Astrocyte of the hippocampus (primary cell): ENCODE data around the gene NSG1.

Experiments
- DNase-seq: peaks from one replicate; pipeline ENCODE4 v3.0.0; 2011; ENCODE audit warnings: low read depth, low spot score

The NSG1 gene

DNA sequence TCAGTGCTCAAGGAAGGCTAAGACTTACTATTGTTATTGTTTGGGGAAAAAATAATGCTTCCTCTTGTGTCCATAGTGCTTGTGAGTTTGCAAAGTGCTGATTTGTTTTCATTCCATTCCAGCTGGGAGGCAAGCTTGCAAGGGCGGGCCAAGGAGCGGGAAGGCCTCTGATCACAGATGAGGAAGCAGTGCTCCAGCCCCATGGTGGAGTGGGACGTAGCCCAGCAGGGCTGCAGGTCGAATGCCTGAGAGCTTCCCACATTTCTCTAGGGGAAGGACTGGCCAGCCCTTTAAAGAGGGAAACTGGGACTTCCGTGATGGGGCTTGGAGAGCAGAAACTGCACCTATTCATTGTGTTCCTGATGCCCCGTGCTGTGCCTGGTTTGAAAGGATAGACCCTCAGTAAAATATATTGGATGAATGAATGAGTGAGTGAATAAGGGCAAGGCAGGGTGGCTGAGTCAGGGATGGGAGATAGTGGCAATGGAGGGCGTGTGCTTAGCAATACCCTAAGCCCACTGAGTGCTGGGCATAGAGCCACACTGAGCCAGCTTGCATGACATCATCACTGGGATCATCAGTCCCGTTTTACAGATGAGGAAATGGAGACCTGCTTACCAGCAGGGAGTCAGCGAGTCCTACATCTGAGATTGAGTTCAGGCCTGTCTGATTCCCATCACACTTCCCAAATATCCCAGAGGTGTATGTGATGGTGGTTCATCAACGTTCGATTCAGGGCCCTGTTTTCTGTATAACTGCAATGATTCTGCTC is 17.9 kb upstream of the NSG1 start:
- no peak for DNase-seq

DNA sequence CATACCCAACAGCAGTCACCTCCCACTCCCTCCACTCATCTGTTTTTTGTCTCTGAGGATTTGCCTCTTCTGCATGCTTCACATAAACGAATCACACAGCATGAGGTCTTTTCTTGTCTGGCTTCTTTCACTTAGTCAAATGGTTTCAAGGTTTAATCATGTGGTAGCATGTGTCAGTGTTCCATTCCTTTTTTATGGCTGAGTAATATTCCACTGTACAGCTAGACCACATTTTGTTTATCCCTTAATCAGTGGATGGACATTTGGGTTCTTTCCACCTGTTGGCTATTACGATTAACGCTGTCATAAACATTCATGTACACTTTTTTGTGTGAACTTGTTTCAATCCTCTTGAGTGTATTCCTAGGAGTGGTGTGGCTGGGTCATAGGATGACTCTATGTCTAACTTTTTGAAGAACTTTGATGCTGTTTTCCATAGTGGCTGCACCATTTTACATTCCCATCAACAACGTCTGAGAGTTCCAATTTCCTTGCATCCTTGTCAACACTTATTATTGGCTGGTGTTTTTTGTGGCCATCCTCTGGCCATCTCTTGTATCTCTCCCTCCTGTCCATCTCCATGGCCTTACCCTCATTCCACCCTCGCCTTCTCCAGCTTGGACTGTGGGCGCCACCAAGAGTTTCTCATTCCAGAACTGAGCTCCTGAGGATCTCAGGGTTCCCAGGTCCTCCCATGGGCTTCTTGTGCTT is 12.4 kb upstream of the NSG1 start:
- DNase-seq, result no peak

DNA sequence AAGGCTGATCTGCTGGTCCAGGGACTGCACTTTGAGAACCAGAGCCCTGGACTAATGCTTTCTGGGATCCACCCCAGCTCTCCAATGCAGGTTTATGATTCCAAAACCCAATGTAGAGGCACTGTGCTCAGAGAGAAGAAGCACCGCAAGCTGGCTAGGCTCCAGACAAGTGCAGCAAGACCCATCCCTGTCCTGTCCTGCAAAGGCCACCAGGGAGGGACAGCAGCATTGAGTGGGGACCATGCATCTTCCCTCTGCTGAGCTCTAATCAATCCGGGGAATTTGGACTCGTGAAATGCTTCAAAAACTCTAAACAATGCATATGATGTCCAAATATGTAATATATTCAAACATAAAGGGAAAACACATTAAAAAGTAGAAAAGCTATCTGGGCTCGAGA is 10.8 kb upstream of the NSG1 start:
- DNase-seq, result no peak

DNA sequence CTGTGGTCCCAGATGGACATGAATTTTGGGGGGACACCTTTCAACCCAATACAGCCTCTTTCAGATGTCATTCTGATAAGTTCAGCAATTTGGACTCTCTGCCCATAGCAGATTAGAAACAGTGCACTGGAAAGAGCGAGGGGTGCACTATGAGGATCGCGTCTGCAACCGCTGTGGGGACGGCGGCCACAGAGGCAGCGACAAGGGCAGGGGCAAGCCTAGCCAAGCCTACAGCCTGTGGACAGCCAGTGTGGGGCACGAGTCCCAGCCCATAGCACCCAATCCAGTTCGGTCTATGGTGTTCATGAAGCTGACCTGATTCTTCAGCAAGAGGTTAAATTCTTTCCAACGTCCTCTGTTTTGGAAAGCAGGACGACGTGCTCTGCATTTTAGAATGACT is 9.7 kb upstream of the NSG1 start:
- no peak for DNase-seq

DNA sequence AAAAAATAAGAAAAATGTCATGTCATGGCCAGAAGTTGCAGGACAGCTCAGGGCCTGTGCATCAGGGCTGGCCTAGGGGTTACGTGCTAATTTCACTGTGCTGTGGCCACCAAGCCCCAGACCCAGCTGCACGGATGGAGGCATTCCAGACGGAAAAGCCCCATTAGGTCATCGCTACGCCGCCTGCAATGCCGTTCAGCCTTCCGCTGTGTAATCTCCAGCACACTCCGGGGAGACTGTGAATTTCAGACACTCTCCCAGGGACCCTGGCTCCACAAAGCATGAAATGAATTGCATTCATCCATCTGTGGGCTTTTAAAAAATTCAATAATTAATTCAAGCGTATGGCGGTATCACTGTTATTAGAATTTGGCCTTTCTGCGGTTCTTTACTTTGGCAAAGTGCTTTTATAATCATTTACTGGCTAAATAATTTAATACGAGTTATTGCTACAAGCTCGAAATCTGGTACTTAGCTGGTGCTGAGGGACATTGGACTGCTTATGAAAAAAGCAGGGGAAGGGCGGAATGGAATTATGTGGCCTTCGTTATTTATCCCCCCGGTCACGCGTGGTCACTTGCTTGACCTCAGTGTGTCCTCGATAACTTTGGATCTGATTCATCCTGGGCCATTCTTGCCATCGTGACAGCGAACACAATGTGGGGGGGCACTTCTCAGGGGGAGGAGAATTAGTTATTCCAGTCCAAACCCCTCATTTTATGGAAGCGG is 9.0 kb upstream of the NSG1 start:
- DNase-seq, result no peak

DNA sequence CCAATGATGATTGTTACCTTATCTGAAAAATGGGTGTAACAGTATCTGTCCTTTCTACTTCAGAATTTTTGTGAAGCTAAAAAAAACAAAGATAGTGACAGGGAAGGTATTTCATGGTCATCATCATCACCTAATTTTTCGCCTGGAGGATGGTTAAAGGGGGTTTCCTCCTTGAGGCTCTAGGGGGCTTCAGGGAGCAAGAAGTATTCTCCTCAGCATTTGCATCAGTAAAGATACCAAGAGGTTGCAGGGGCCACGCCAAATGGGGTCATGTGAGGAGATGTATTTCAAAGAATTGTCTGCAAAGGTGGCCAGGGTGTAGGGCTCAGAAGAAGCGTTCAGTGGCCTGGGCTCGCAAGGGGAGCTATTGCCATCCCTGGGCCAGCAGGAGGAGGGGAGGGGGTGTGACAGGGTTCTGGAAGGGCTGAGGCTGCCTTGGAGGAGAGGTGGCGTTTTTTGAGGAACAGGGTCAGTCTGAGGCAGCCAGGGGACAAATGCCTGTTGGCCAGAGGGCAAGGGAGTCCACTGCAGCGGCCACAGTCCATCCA is 7.3 kb upstream of the NSG1 start:
- no peak for DNase-seq

DNA sequence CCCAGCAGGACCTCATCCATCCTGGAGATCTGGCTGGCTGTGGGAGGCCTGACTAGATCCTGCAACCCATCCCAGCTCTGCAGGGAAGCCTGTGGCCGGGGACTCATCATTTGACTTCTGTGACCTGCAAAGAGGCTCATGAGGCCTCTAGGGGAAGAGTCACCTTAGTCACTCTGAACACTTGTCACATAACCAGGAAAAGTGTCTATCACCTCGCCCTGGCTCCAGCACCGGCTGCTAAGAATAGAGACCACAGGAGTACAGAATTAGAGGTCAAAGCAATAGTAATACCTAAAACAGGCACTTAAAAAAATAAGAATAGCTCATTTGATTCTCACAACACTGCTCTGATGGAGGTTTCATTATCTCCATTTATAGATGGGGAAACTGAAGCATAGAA is 3.8 kb upstream of the NSG1 start:
- no peak for DNase-seq

DNA sequence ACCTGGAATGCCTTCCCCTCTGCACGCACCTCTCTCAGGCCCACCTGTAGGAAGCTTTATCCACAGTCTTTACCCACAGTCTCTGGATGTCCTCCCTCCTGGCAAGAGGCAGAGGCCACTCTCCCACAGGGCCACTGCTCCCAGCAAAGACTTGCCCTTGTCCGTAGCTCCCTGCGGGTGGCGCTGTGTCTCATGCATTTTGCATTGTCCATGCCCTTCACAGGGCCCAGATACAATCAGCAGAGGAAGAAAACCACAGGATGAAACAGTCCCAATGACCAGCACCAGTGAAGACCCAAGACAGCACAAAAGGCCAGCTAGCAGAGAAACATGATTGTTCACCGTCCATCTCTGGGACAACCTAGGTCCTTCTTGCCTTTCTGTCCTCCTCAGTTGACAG is 2.1 kb upstream of the NSG1 start:
- peak; percentile 25 for DNase-seq

DNA sequence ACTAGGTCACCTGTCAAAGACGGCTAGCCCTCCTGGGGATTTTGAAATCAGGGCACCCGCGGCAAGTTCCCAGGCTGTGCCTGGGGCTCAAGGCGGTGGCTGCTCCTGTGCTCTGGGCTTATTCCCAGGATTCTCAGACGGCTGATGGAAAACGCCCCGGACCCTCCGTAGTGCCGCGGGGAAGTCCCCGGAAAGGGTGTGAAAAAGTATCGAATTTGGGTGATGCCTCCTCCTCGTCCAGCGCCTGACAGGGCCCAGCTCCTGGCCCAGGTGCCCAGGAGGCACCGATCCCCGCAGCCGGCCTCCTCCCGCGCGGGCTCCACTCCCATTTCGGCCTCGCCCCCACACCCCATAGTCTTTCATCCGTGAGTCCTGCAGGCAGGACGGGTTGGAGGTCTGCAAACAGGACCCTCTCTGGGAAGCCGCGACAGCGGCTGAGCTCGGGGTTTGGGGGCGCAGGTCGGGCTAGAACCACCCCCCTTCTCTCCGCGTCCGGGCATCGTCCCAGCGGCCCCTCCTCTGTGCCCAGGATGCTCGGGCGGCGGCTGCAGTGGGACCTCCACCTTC is 1.1 kb upstream of the NSG1 start:
- DNase-seq, result no peak

DNA sequence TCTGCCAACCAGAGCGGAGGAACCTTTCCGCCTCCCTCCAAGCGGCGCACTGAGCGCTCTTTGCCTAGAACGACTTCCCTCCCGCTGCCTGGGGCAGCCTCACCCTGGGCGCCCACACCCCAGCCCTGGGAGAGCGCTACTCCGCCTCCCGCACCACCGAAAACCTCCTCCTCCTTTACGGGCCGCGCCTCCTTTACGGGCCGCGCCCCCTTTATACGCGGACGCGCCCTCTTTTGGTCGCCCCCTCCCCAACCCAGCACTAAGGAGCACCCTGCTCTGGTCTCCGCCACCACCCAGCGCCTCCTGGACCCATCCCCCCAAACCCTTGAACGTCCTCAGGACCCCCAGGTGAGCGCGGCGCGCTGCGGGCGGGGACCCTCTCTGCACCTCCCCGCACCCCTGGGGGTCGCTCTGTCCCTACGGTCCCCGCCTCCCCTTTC is 586 bp upstream of the NSG1 start:
- DNase-seq, result peak; percentile 48

DNA sequence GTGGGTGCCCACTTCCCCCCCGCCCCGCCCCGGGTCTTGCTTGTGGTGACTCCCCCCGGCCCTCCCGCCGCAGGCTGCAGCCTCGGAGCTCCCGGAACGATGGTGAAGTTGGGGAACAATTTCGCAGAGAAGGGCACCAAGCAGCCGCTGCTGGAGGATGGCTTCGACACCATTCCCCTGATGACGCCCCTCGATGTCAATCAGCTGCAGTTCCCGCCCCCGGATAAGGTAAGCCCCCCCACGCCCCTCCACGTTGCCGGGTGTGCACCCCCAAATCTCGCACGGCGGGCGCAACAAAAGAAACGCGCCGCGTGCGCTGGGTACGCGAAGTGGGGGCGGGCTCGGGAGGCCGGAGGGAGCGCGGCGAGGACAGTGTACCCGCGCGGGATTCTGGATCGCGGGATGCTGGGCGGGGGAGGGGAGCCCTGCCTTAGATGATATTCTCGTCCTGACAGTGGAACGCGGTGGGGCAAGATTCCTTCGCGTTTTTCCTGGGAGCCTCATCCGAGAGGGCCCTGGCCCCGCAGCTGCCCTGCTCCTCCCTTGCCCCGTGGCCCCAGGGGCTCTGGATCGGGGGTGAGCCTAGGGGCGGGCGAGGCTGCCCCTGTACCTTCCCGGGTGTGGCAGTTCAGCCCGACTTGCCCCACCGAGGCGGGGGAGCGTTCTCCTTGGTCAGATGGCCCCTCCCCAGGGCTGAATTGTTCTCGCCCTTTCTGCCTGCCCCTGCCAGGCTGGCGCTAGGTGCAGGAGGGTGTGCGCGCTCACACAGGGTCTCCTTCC is 819 bp downstream of the NSG1 start:
- DNase-seq, result peak; percentile 41

DNA sequence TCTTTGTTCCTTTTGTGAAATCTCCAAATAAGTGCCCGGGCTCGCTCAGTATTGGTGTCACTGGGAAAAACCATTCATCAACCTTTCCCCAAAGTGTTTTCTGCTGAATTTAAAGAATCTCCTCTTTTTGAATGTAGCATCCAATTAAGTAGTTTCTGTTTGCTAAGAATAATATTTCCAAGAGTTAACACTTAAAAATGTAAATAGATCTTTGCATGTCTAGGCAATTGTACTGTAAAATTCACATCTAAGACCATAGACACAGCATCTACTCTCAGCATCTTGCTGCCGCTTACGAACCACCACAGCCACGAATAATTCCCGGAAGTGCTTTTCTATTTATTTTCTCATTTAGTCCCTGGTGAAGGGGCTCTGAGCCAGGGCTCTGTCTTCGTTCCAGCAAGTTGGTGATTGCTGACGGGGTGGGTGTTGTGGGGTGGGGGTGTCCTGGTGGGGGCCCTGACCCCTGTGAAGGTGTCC is 1.4 kb downstream of the NSG1 start:
- DNase-seq, result no peak

DNA sequence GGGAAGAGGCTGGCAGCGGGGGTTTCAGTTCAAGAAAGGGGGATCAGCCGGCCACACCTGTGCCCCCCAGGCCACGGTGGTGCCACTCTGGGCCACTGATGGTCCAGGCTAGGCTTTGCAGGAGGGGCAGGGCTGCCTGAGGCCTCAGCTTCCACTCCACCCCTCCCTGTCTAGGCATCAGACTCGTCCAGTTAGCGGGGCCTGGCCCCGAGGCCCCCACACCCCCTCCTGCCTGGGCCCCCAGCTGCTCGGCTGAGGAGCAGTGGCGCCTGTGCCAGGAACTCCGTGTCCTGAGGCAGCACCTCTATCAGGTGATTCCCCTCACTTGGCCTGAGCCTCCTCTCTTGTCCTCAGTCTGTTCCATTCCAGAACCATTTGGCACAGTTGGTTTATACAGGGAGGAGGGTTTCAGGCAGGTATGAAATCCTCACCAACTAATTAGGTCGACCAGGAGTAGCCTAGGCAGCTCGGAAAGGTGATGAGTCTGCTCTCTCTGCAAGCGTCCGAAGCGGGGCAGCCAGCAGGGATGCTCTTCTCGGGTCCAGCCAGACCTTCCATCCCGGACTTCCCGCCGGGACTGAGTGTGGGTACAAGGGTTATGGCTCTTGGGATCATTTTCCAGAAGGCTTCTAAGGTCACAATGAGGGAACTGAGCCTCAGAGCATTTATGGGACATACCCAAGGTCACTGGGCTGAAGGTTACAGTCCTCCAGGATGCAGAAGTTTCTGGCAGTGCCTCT is 2.1 kb downstream of the NSG1 start:
- DNase-seq, result no peak

DNA sequence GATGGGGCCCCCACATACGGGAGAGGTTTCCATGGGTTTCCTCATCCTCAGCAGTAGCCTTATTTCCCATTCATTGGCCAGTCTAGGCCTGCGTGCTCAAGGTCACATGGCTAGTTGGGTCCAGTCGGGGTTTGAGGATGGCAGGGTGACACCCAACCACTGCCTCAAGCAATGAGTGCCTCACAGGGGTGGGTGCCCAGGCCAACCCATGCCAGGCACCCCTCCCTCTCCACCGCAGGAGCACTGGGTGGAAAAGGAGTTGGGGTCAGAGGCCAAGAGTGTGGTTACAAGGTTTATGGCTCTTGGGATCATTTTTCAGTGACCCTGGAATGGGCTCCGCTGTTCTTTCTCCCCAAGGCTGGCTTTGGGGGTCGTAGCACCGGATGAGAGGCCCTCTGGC is 3.1 kb downstream of the NSG1 start:
- no peak for DNase-seq

DNA sequence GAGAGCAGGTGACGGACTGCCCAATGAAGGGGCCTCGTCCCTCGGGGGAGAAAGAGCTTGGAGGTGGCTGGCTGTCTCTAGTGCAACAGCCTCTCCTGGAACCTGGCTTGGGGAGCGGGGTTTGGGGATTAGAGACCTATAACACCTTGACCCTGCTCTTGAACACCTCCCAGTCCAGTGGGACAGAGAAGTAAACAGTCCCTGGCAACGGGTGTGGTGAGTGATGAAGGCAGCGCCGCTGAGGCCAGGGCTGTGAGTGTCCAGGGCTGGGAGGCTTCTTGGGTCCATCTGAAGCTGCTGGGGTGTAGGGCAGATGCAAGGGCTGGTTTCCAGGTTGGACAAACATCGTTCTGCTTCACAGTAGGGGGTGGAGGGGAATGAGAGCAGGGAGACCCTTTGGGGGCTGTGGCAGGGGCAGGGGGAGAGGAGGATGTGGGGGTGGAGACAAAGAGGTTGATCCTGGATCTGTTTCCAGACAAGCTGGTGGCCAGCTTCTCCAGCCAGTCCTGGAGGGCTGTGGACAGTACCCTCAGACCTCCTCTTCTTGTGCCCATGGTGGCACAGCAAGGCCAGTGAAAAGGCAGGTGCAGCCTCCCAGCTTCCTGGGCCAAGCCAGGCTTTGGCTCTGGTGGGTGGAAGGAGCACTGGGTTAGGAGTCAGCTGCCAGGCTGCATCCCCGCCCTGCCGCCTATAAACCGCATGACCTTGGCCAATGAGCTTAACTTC is 3.8 kb downstream of the NSG1 start:
- no peak for DNase-seq

DNA sequence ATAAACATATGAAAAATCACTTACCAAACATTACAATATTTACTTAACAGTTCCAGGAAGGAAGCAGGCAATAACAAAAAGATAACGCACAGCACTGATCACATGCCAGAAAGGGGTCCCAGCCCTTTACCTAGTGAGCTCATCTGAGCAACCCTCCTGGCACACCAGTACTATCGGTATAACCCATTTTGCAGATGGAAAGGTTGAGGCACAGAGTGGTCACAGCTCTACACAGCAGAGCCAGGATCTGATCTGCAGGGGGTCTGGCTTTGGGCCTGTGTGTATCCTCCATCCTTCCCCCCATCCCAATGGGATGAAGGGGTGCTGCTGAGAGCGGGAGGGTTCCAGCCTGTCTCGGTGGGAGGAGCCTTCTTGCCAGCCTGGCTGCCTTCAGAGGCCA is 5.0 kb downstream of the NSG1 start:
- no peak for DNase-seq

DNA sequence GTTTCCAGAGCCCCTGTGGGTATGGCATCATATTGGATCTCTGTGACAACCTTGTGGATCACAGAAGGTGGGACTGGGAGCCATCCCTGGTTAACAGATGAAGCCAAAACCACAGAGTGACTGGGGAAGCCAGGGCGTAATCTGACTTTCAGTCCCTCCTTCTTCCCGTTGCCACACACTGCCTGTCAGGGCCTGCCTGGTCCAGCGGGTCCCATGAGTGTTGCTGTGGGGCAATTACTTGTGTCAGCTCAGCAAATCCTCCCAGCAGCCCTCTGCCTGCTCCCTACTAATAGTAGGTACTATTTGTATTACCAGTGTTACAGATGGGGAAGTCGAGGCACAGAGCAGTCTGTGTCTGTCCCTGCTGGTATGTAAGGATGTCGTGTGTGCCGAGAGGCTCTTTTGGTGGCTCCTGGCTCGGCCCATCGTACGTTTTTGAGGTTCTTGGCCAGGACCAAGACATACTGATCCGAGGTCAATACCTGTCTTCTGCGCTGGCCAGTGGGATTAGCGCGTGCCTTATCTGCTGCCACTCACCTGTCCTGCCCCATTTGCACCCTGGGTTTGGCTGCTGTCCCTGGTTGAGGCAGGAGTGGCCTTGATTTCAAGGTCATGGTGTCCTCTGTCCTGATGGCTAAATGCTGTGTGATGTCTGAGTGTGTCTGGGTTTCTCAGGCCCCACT is 5.7 kb downstream of the NSG1 start:
- DNase-seq, result no peak

DNA sequence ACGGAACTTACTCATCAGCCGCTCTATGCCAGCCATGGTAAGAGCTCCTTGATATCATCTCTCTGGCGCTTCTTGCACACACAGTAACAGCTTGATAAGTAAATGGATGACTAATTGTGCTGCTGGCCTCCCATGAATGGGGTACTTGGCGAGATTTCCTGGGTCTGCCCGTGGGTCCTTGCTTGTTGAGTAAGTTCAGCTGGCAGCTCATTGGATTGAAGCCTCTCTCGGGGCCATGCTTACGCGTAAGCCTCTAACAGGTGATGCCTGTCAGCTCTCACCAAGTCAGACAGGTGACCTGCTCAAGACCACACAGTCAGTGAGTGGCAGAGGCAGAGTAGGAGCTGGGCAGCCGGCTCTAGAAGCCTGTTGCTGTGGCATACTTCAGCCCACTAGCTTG is 7.7 kb downstream of the NSG1 start:
- DNase-seq, result peak; percentile 68

DNA sequence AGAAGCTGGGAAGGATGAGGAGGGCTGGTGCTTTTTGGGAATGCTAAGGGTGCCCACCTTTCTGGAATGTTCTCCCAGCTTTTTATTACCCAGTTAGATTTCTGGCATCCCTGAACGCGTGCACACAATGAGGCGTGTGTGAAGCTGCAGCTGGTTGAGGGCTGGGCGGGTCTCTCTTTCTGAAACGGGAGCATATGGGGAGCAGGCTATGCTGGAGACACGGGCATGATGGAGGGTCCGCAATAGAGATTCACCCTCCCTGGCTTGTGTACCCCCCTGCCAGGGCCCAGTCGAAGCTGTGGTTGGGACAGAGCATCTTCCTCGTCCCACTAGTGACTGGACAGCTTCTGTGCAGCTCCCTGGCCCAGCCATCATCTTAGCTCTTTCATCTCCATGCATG is 8.5 kb downstream of the NSG1 start:
- DNase-seq, result no peak
